K562 (cell line): ENCODE measurements around the gene COL1A1. TPM values are rescaled to one million over a fixed set of nuclear protein-coding genes. Genes with fewer than 3 reads are reported as not detected.

ENCODE experiments used
- ARNT ChIP-seq, 2 experiments: fragments of 450-650 bp; IDR thresholded peaks; 2 replicates each; pipeline ENCODE4 v1.6.1; 2016; ENCODE audit warnings: mild to moderate bottlenecking in 1 of 2
- ASH1L ChIP-seq: fragments of 450-650 bp; IDR thresholded peaks from 2 replicates; pipeline ENCODE4 v1.6.1; 2018; ENCODE audit warnings: borderline replicate concordance, mild to moderate bottlenecking, low read depth; ENCODE audit not compliant: partially characterized antibody
- CBX2 ChIP-seq: fragments of 200-600 bp; sonication (generic); IDR thresholded peaks from one replicate; pipeline ENCODE4 v1.6.1; 2012; ENCODE audit warnings: mild to moderate bottlenecking, low read length, inconsistent platforms; ENCODE audit not compliant: insufficient read depth, poor library complexity, severe bottlenecking
- CXXC5 ChIP-seq: fragments of 250-450 bp; sonication (Bioruptor Pico); IDR thresholded peaks from 2 replicates; pipeline ENCODE4 v1.8.0; 2022; ENCODE audit warnings: inconsistent platforms, mild to moderate bottlenecking, moderate library complexity
- GTF2A2 ChIP-seq: IDR thresholded peaks from 2 replicates; pipeline ENCODE4 v1.6.1; 2016; ENCODE audit warnings: mild to moderate bottlenecking, missing genetic modification characterization, missing compliant biosample characterization
- MED1 ChIP-seq: sonication (generic); formaldehyde crosslinking; IDR thresholded peaks from 2 replicates; pipeline ENCODE4 v1.8.1; 2023; ENCODE audit warnings: missing genetic modification reagents, borderline replicate concordance
- NFXL1 ChIP-seq: fragments of 450-650 bp; formaldehyde crosslinking; IDR thresholded peaks from 2 replicates; pipeline ENCODE4 v1.4.0; 2021; ENCODE audit warnings: mild to moderate bottlenecking
- PHF21A ChIP-seq: fragments of 450-650 bp; IDR thresholded peaks from 2 replicates; pipeline ENCODE4 v1.6.1; 2017; ENCODE audit warnings: low read depth, borderline replicate concordance
- PRDM10 ChIP-seq: fragments of 450-650 bp; IDR thresholded peaks from 2 replicates; pipeline ENCODE4 v1.6.1; 2018; ENCODE audit not compliant: partially characterized antibody
- RBM14 ChIP-seq: fragments of 200-400 bp; formaldehyde crosslinking; IDR thresholded peaks from 2 replicates; pipeline ENCODE4 v1.6.1; 2018; ENCODE audit warnings: low read depth, mild to moderate bottlenecking, low read length, moderate library complexity, borderline replicate concordance; ENCODE audit not compliant: insufficient read depth
- SNIP1 ChIP-seq: fragments of 450-650 bp; IDR thresholded peaks from 2 replicates; pipeline ENCODE4 v1.7.1; 2017; ENCODE audit warnings: low read depth, mild to moderate bottlenecking
- SRSF7 ChIP-seq: fragments of 200-400 bp; formaldehyde crosslinking; optimal IDR thresholded peaks from 2 replicates; pipeline ENCODE3; 2017; ENCODE audit warnings: mild to moderate bottlenecking, low read depth, low read length
- STAT5B ChIP-seq: fragments of 250-450 bp; sonication (Bioruptor Pico); IDR thresholded peaks from 2 replicates; pipeline ENCODE4 v1.8.0; 2021; ENCODE audit warnings: mild to moderate bottlenecking, inconsistent platforms
- TAF1 ChIP-seq: IDR thresholded peaks from 2 replicates; pipeline ENCODE4 v1.6.1; 2011; ENCODE audit warnings: mild to moderate bottlenecking, low read length, moderate library complexity; ENCODE audit not compliant: insufficient read depth, control insufficient read depth, severe bottlenecking; ENCODE audit errors: extremely low read depth
- TSHZ1 ChIP-seq: fragments of 250-450 bp; sonication (Bioruptor Pico); IDR thresholded peaks from 2 replicates; pipeline ENCODE4 v1.4.0; 2020; ENCODE audit warnings: mild to moderate bottlenecking, moderate library complexity
- ZNF277 ChIP-seq: fragments of 250-450 bp; sonication (Bioruptor Pico); IDR thresholded peaks from 2 replicates; pipeline ENCODE4 v1.8.0; 2022; ENCODE audit warnings: inconsistent platforms, mild to moderate bottlenecking, moderate library complexity, borderline replicate concordance
- ZNF398 ChIP-seq: fragments of 250-450 bp; sonication (Bioruptor Pico); IDR thresholded peaks from 2 replicates; pipeline ENCODE4 v1.8.0; 2021; ENCODE audit warnings: moderate library complexity, mild to moderate bottlenecking, inconsistent platforms
- polyA plus RNA-seq, 8 experiments: library from polyadenylated mRNA; depleted of rRNA in 4 of 8; stranded (reverse) in 5 of 8; unstranded in 3 of 8; fragments of >200 nt; fragmentation: Nextera tagmentation in 2 of 8; fragmentation: Illumina TruSeq in 1 of 8; extraction: Ambion mirVana in 2 of 8; extraction: Trizol in 1 of 8; gene quantifications; 2 replicates each; pipeline versions ENCODE4 v1.2.1 to v1.2.3, GENCODE V29; 2011 to 2014; ENCODE audit warnings: inconsistent platforms in 1 of 8, missing spikeins in 1 of 8
- total RNA-seq, 7 experiments: library from RNA; depleted of rRNA in 6 of 7; stranded (reverse); fragments of >200 nt in 6 of 7; fragmentation: Illumina TruSeq in 2 of 7; extraction: Trizol in 2 of 7; gene quantifications; 2 replicates each; pipeline versions ENCODE4 v1.2.1 to v1.2.3, GENCODE V29; 2011 to 2021; ENCODE audit warnings: low replicate concordance in 1 of 7

The COL1A1 gene
- total and polyA plus RNA-seq, 9 of the 15 experiments (the other 6 are each of a cell fraction or from before 2014, with no cell fraction given): 0.04 to 3.4 (median 0.18) TPM

- TF ChIP-seq ASH1L: no peak
- no peak for TF ChIP-seq RBM14
- TF ChIP-seq MED1 (CRISPR knock-in tag): no peak
- TF ChIP-seq STAT5B: no peak
- TF ChIP-seq TSHZ1: no peak
- no peak for TF ChIP-seq SRSF7
- TF ChIP-seq ARNT (IDR thresholded peaks at IDR 0.05): 0 out of 4 replicates have a peak, but pooled peaks of 1 of the 2 experiments have one; percentile 31
- TF ChIP-seq SNIP1: no peak
- TF ChIP-seq ZNF398: no peak
- no peak for TF ChIP-seq GTF2A2 (tag)
- TF ChIP-seq CBX2: no peak
- TF ChIP-seq CXXC5: no peak
- no peak for TF ChIP-seq NFXL1 (CRISPR knock-in tag)
- TF ChIP-seq TAF1: no peak
- no peak for TF ChIP-seq PRDM10
- no peak for TF ChIP-seq PHF21A
- TF ChIP-seq ZNF277 (CRISPR knock-in tag): no peak
Observed at GRCh38 chr17:50169121-50169764, 32.2 kb downstream of the COL1A1 start (continued).
